PC-3 (cell line): ENCODE measurements around the gene RAD9A. TPM values are rescaled to one million over a fixed set of nuclear protein-coding genes. Genes with fewer than 3 reads are reported as not detected.

Experiments used
- ATAC-seq: fragments of 200-7000 bp; cut with Tn5 transposase; 2 replicates; pipeline ENCODE4 v1.9.1; 2020; ENCODE audit warnings: mild to moderate bottlenecking, moderate library complexity
- BruUV-seq: library from RNA; stranded (reverse); fragments of 400-500 nt; replicated peaks from 2 replicates; lab custom pipeline; 2021; lab: Mats Ljungman, UMichigan
- CTCF ChIA-PET: fragments of 300-600 bp; sonication (Branson Sonifier 250); formaldehyde crosslinking; loops from one replicate; lab custom pipeline; 2022; ENCODE audit warnings: antibody characterized with exemption; lab: Charles Lee
- POLR2A ChIA-PET: fragments of 300-600 bp; sonication (Branson Sonifier 250); formaldehyde crosslinking; loops from one replicate; lab custom pipeline; 2022; ENCODE audit warnings: antibody characterized with exemption; ENCODE audit not compliant: unreplicated experiment; lab: Charles Lee
- DNase-seq: peaks from one replicate; pipeline ENCODE4 v3.0.0-alpha.2; 2015
- H2AFZ ChIP-seq: fragments of 300-600 bp; sonication (generic); 2 replicates; pipeline ENCODE4 v1.6.0; 2016; ENCODE audit warnings: antibody characterized with exemption, low read length
- H3F3A ChIP-seq: fragments of 300-600 bp; sonication (generic); one replicate; pipeline ENCODE4 v1.6.0; 2017; ENCODE audit warnings: antibody characterized with exemption, low read length, control low read depth, mild to moderate bottlenecking; ENCODE audit not compliant: unreplicated experiment
- H3K27ac ChIP-seq: fragments of 300-600 bp; sonication (generic); 2 replicates; pipeline ENCODE4 v1.5.1; 2016; ENCODE audit warnings: mild to moderate bottlenecking, low read length
- H3K27me3 ChIP-seq: fragments of 300-600 bp; sonication (generic); 2 replicates; pipeline ENCODE4 v1.6.1; 2016; ENCODE audit warnings: low read length, mixed read lengths
- H3K36me3 ChIP-seq: fragments of 300-600 bp; sonication (generic); 2 replicates; pipeline ENCODE4 v1.6.1; 2016; ENCODE audit warnings: low read depth, mixed run types, low read length, mixed read lengths
- H3K4me1 ChIP-seq: fragments of 300-600 bp; sonication (generic); 2 replicates; pipeline ENCODE4 v1.5.1; 2016; ENCODE audit warnings: low read length; ENCODE audit not compliant: insufficient read depth
- H3K4me2 ChIP-seq: fragments of 300-600 bp; sonication (generic); 2 replicates; pipeline ENCODE4 v1.6.0; 2016; ENCODE audit warnings: low read length
- H3K4me3 ChIP-seq: fragments of 300-600 bp; sonication (generic); 2 replicates; pipeline ENCODE4 v1.5.1; 2016; ENCODE audit warnings: mild to moderate bottlenecking, low read length, mixed read lengths
- H3K79me2 ChIP-seq: fragments of 300-600 bp; sonication (generic); 2 replicates; pipeline ENCODE4 v1.6.1; 2017; ENCODE audit warnings: low read length, mixed read lengths
- H3K9ac ChIP-seq: fragments of 300-600 bp; sonication (generic); 2 replicates; pipeline ENCODE4 v1.6.0; 2016; ENCODE audit warnings: mild to moderate bottlenecking, low read length
- H3K9me2 ChIP-seq: fragments of 300-600 bp; sonication (generic); replicated peaks from 2 replicates; pipeline ENCODE4 v1.6.1; 2016; ENCODE audit warnings: mixed run types, low read length, mixed read lengths
- H3K9me3 ChIP-seq: fragments of 300-600 bp; sonication (generic); 2 replicates; pipeline ENCODE4 v1.6.1; 2016; ENCODE audit warnings: low read length, mixed read lengths
- H4K20me1 ChIP-seq: fragments of 300-600 bp; sonication (generic); 2 replicates; pipeline ENCODE4 v1.6.1; 2016; ENCODE audit warnings: low read length, mixed read lengths
- CTCF ChIP-seq: fragments of 300-600 bp; sonication (generic); conservative IDR thresholded peaks from 2 replicates; pipeline ENCODE4 v1.5.1; 2017; ENCODE audit warnings: antibody characterized with exemption, low read depth, mild to moderate bottlenecking, low read length
- EZH2 ChIP-seq: fragments of 300-600 bp; sonication (generic); IDR thresholded peaks from one replicate; pipeline ENCODE4 v1.6.1; 2017; ENCODE audit warnings: antibody characterized with exemption, mild to moderate bottlenecking, low read length; ENCODE audit not compliant: unreplicated experiment
- EZH2phosphoT487 ChIP-seq: fragments of 300-600 bp; sonication (generic); IDR thresholded peaks from 2 replicates; pipeline ENCODE4 v1.6.1; 2018; ENCODE audit warnings: mild to moderate bottlenecking, antibody characterized with exemption, low read length, borderline replicate concordance
- intact Hi-C: fragments of 100-400 bp; cut with micrococcal nuclease; formaldehyde crosslinking; loops from 2 replicates; pipeline ENCODE4 v1.9.0; 2023
- total RNA-seq: library from RNA; depleted of rRNA; stranded (reverse); fragments of >200 nt; gene quantifications from 2 replicates; pipeline ENCODE4 v1.2.3, GENCODE V29; 2014

RAD9A gene
- total RNA-seq, 1 experiment from 2014 or later = 45.5 TPM

- Histone ChIP-seq H3K4me1 (no peaks in the 10 kb centered on the region), H3K9me3 (no peaks in the 10 kb centered on the region), H3K9ac (no peak overlapping the region), H3K79me2 (peaks cover 46% of the 10 kb centered on the region), H3K36me3 (peaks cover 29% of the 10 kb centered on the region; the same call in 1 of the 2 replicates), H3K4me3 (no peak overlapping the region), H3K4me2 (no peak overlapping the region), H3K27ac (no peak overlapping the region), H4K20me1 (peaks cover 33% of the 10 kb centered on the region), H3K9me2 (no peaks in the 10 kb centered on the region), H3F3A (peaks cover 5% of the 10 kb centered on the region), H3K27me3 (no peaks in the 10 kb centered on the region), H2AFZ (no peak overlapping the region)
- ChIA-PET CTCF (no interaction called here), POLR2A (no interaction called here)
- TF ChIP-seq CTCF (no peak), EZH2phosphoT487 (no peak), EZH2 (no peak)
- BruUV-seq = no TSS peak
- ATAC-seq (no peak), DNase-seq (no peak)
- intact Hi-C loops = no loop called here
These were observed 27.6 kb upstream of the RAD9A start for GRCh38 chr11:67364169-67364568.

- Histone ChIP-seq H3K9me2 (no peaks in the 10 kb centered on the region), H3K27me3 (no peaks in the 10 kb centered on the region), H3K4me1 (no peaks in the 10 kb centered on the region), H3K9me3 (no peaks in the 10 kb centered on the region), H3K79me2 (peaks cover 55% of the 10 kb centered on the region), H3K27ac (no peak overlapping the region), H3K4me3 (no peak overlapping the region), H3K4me2 (no peak overlapping the region), H3F3A (peaks cover 5% of the 10 kb centered on the region), H2AFZ (no peak overlapping the region), H3K9ac (no peak overlapping the region), H4K20me1 (peaks cover 42% of the 10 kb centered on the region), H3K36me3 (peaks cover 32% of the 10 kb centered on the region; the same call in 1 of the 2 replicates)
- no peak for DNase-seq
- intact Hi-C loops = no loop called here
- ChIA-PET CTCF (no interaction called here), POLR2A (no interaction called here)
- TF ChIP-seq EZH2 (no peak), CTCF (no peak), EZH2phosphoT487 (no peak)
- no peak for ATAC-seq
- BruUV-seq = no TSS peak
These were observed 26.7 kb upstream of the RAD9A start for GRCh38 chr11:67364783-67365722.
